ENCODE data around the gene ADGRL3. TPM values are rescaled to one million over a fixed set of nuclear protein-coding genes. Genes with fewer than 3 reads are reported as not detected.

The ADGRL3 gene
- total and polyA plus RNA-seq, 12 donors = 2.4 to 182 (median 22.1) TPM

DNA sequence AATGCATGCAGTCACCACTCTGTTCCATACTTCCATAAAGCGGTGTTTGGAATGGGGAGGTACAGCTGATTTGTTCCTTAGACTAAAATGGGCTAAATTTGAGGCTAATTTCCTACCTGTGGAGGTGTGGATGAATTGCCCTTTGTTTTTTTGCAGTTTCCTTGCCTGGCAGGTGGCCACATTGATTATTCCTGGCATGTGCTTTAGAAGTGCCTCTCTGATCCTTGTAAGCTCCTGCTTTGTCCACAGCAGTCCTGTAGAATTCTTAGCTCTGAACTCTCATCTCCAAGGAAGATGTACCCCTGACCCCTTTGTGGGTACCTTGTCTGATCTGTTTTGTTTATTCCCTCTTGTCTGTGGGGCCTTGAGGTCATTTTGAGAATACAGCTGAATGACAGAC lies 136.8 kb downstream of the ADGRL3 start:
- Histone ChIP-seq H3K27ac (no peak overlapping the region), H3K4me3 (no peak overlapping the region), H3K9me3 (replicated peaks in 1 of 3) (no peaks in the 10 kb centered on the region), H3K36me3 (replicated peaks in 1 of 2) (no peaks in the 10 kb centered on the region), H3K27me3 (no peaks in the 10 kb centered on the region), H3K4me1 (replicated peaks in 1 of 2) (no peaks in the 10 kb centered on the region)
- no peak for DNase-seq
- 86 to 98% (median 92%) methylated on average over 1 of the region's 1 CpG for WGBS, 4 donors
- intact Hi-C loops (cut with DNase I) = no loop called here
- no peak for TF ChIP-seq POLR2A (IDR thresholded peaks at IDR 0.05)
- TF ChIP-seq, protein P1, sequence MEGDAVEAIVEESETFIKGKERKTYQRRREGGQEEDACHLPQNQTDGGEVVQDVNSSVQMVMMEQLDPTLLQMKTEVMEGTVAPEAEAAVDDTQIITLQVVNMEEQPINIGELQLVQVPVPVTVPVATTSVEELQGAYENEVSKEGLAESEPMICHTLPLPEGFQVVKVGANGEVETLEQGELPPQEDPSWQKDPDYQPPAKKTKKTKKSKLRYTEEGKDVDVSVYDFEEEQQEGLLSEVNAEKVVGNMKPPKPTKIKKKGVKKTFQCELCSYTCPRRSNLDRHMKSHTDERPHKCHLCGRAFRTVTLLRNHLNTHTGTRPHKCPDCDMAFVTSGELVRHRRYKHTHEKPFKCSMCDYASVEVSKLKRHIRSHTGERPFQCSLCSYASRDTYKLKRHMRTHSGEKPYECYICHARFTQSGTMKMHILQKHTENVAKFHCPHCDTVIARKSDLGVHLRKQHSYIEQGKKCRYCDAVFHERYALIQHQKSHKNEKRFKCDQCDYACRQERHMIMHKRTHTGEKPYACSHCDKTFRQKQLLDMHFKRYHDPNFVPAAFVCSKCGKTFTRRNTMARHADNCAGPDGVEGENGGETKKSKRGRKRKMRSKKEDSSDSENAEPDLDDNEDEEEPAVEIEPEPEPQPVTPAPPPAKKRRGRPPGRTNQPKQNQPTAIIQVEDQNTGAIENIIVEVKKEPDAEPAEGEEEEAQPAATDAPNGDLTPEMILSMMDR (IDR thresholded peaks at IDR 0.05) = no peak

DNA sequence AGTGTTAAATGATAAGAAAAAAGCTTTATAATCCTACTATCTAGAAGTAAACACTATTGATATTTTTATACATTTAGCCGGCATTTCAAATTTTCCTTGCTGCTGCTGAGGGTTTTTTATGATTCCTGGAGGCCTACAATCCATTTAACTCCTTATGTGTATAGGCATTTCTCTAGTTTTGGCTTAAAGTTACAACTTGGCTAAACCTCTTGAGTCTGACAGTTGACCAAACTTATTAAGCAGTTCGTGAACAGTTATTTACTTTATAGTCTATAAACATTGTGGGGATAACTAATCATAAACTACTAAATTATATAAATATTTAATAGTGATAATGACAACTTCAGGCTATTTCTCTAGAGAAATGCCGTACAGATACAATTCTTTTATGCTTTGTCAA lies 141.9 kb downstream of the ADGRL3 start:
- WGBS, 4 donors = 83 to 88% (median 85%) methylated on average over 3 of the region's 3 CpGs
- H3K36me3 ChIP-seq (replicated peaks in 1 of 2) = no peaks in the 10 kb centered on the region
- DNase-seq = no peak
- no peaks in the 10 kb centered on the region for H3K27me3 ChIP-seq
- no peak for TF ChIP-seq POLR2A (IDR thresholded peaks at IDR 0.05)
- TF ChIP-seq, protein P1 (IDR thresholded peaks at IDR 0.05) = no peak
- no peaks in the 10 kb centered on the region for H3K4me1 ChIP-seq (replicated peaks in 1 of 2)
- no peak overlapping the region for H3K27ac ChIP-seq
- intact Hi-C loops (cut with DNase I) = no loop called here
- H3K4me3 ChIP-seq = no peak overlapping the region
- no peaks in the 10 kb centered on the region for H3K9me3 ChIP-seq (replicated peaks in 1 of 3)

DNA sequence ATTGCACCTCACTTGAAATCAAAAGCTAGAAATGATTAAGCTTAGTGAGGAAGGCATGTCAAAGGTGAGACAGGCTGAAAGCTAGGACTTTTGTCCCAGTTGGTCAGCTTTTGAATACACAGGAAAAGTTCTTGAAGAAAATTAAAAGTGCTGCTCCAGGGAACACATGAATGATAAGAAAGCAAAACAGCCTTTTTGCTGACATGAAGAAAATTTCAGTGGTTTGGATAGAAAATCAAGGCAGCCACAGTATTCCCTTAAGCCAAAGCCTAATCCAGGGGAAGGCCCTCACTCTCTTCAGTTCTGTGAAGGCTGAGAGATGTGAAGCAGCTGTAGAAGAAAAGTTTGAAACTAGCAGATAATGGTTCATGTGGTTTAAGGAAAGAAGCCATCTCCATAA lies 150.8 kb downstream of the ADGRL3 start:
- H3K4me1 ChIP-seq (replicated peaks in 1 of 2) = no peaks in the 10 kb centered on the region
- no peak overlapping the region for H3K27ac ChIP-seq
- no peaks in the 10 kb centered on the region for H3K9me3 ChIP-seq (replicated peaks in 1 of 3)
- H3K27me3 ChIP-seq = no peaks in the 10 kb centered on the region
- H3K4me3 ChIP-seq = no peak overlapping the region
- intact Hi-C loops (cut with DNase I) = no loop called here
- DNase-seq = no peak
- TF ChIP-seq, protein P1 (IDR thresholded peaks at IDR 0.05) = no peak
- no peak for TF ChIP-seq POLR2A (IDR thresholded peaks at IDR 0.05)
- no peaks in the 10 kb centered on the region for H3K36me3 ChIP-seq (replicated peaks in 1 of 2)

- Histone ChIP-seq H3K4me1 (replicated peaks in 1 of 2) (peaks cover 0 to 5% of the 10 kb centered on the region in 2 donors), H3K27ac (no peak overlapping the region), H3K27me3 (no peaks in the 10 kb centered on the region), H3K9me3 (replicated peaks in 1 of 3) (peaks cover 0 to 6% (median 0%) of the 10 kb centered on the region in 3 donors), H3K36me3 (replicated peaks in 1 of 2) (no peaks in the 10 kb centered on the region), H3K4me3 (no peak overlapping the region)
- no peak for DNase-seq
- TF ChIP-seq, protein P1 (IDR thresholded peaks at IDR 0.05) = no peak
- TF ChIP-seq POLR2A (IDR thresholded peaks at IDR 0.05) = no peak
- intact Hi-C loops (cut with DNase I) = no loop called here
- WGBS, 4 donors = 48 to 63% (median 57%) methylated on average over 1 of the region's 1 CpG
These were observed 156.6 kb downstream of the ADGRL3 start for GRCh38 chr4:61356696-61357095.

Data from adrenal gland (tissue), 12 donors.